Liver (tissue), 9 donors: Measurements from ENCODE around the gene NPIPB2. TPM values are rescaled to one million over a fixed set of nuclear protein-coding genes. Genes with fewer than 3 reads are reported as not detected.
"Not testable (repeated sequence)": the region's sequence is repeated elsewhere in the genome, so short reads cannot be mapped to it uniquely, and the experiment has no call there.

Source experiments
- DNase-seq: peaks from one replicate; pipeline ENCODE4 v3.0.0-alpha.2; 2017; ENCODE audit warnings: low spot score
- H3K27ac ChIP-seq, 2 donors: one replicate each; pipeline ENCODE4 v1.7.0; 2013; ENCODE audit warnings: inconsistent platforms in 2 of 2, low read length in 2 of 2, control low read depth in 1 of 2, low read depth in 1 of 2, mild to moderate bottlenecking in 1 of 2
- H3K27me3 ChIP-seq, 4 donors: one replicate each; pipeline versions ENCODE4 v1.6.1 to v1.7.0; 2013; ENCODE audit warnings: low read length in 3 of 4, inconsistent platforms in 1 of 4, mild to moderate bottlenecking in 1 of 4, moderate library complexity in 1 of 4; ENCODE audit not compliant: control insufficient read depth in 4 of 4, insufficient read depth in 4 of 4
- H3K36me3 ChIP-seq, 4 donors: one replicate each; pipeline versions ENCODE4 v1.6.1 to v1.7.0; 2013; ENCODE audit warnings: low read length in 3 of 4, mild to moderate bottlenecking in 3 of 4, low read depth in 1 of 4, moderate library complexity in 1 of 4; ENCODE audit not compliant: control insufficient read depth in 4 of 4, insufficient read depth in 3 of 4
- H3K4me1 ChIP-seq, 4 donors: one replicate each; pipeline versions ENCODE4 v1.6.1 to v1.7.0; 2013; ENCODE audit warnings: low read length in 3 of 4, mild to moderate bottlenecking in 3 of 4, moderate library complexity in 1 of 4; ENCODE audit not compliant: control insufficient read depth in 4 of 4, insufficient read depth in 4 of 4
- H3K4me3 ChIP-seq, 3 donors: one replicate each; pipeline versions ENCODE4 v1.6.1 to v1.7.0; 2013; ENCODE audit warnings: low read length in 3 of 3, control low read depth in 1 of 3, low read depth in 1 of 3, mild to moderate bottlenecking in 1 of 3
- H3K9ac ChIP-seq, 2 donors: one replicate each; pipeline ENCODE4 v1.7.0; 2013; ENCODE audit warnings: low read length in 2 of 2, mild to moderate bottlenecking in 2 of 2, moderate library complexity in 2 of 2, control low read depth in 1 of 2, low read depth in 1 of 2
- H3K9me3 ChIP-seq, 4 donors: one replicate each; pipeline versions ENCODE4 v1.6.1 to v1.7.0; 2013; ENCODE audit warnings: low read length in 3 of 4; ENCODE audit not compliant: control insufficient read depth in 4 of 4
- EGR1 ChIP-seq, 2 donors: IDR thresholded peaks; 2 replicates each; pipeline ENCODE4 v1.6.1; 2016 to 2018; ENCODE audit warnings: antibody characterized with exemption in 2 of 2, low read depth in 2 of 2
- FOXA1 ChIP-seq: IDR thresholded peaks from 2 replicates; pipeline ENCODE4 v1.6.1; 2016; ENCODE audit warnings: antibody characterized with exemption
- GABPA ChIP-seq, 2 donors: IDR thresholded peaks in 1 of 2; conservative IDR thresholded peaks in 1 of 2; 2 replicates each; pipeline ENCODE4 v1.6.1; 2016; ENCODE audit warnings: antibody characterized with exemption in 2 of 2, mild to moderate bottlenecking in 1 of 2, moderate library complexity in 1 of 2
- HNF4A ChIP-seq, 2 donors: conservative IDR thresholded peaks; 2 replicates each; pipeline ENCODE4 v1.6.1; 2016; ENCODE audit warnings: antibody characterized with exemption in 2 of 2, mild to moderate bottlenecking in 2 of 2
- HNF4G ChIP-seq: IDR thresholded peaks from 2 replicates; pipeline ENCODE4 v1.6.1; 2016; ENCODE audit warnings: antibody characterized with exemption
- JUND ChIP-seq, 2 donors: IDR thresholded peaks; 2 replicates each; pipeline ENCODE4 v1.6.1; 2016; ENCODE audit warnings: antibody characterized with exemption in 2 of 2
- NR2F2 ChIP-seq: IDR thresholded peaks from 2 replicates; pipeline ENCODE4 v1.6.1; 2016; ENCODE audit warnings: antibody characterized with exemption
- RAD21 ChIP-seq, 2 donors: IDR thresholded peaks; 2 replicates each; pipeline ENCODE4 v1.6.1; 2016; ENCODE audit warnings: antibody characterized with exemption in 2 of 2, mild to moderate bottlenecking in 2 of 2
- RXRA ChIP-seq, 2 donors: IDR thresholded peaks; 2 replicates each; pipeline ENCODE4 v1.6.1; 2017 to 2018; ENCODE audit warnings: antibody characterized with exemption in 2 of 2, mild to moderate bottlenecking in 1 of 2
- SP1 ChIP-seq: IDR thresholded peaks from 2 replicates; pipeline ENCODE4 v1.6.1; 2018; ENCODE audit warnings: antibody characterized with exemption, mild to moderate bottlenecking
- TAF1 ChIP-seq: conservative IDR thresholded peaks from 2 replicates; pipeline ENCODE4 v1.6.1; 2016; ENCODE audit warnings: antibody characterized with exemption, mild to moderate bottlenecking
- YY1 ChIP-seq: IDR thresholded peaks from 2 replicates; pipeline ENCODE4 v1.6.1; 2016; ENCODE audit warnings: antibody characterized with exemption, mild to moderate bottlenecking
- WGBS: extraction: QIAGEN DNeasy Blood & Tissue Kit; methylation state at CpG from one replicate; pipeline ENCODE4 v1.1.7; 2013; 5-methylcytosine and 5-hydroxymethylcytosine counted together
- polyA plus RNA-seq, 2 donors: library from polyadenylated mRNA; stranded (reverse) in 1 of 2; unstranded in 1 of 2; fragments of 200-250 nt in 1 of 2; fragments of >200 nt in 1 of 2; fragmentation: Nextera tagmentation in 1 of 2; extraction: Ambion mirVana in 1 of 2; gene quantifications; one replicate each; pipeline versions ENCODE4 v1.2.1 to v1.2.3, GENCODE V29; 2013 to 2015
- total RNA-seq, 2 donors: library from RNA; depleted of rRNA; stranded (reverse); fragments of >200 nt; gene quantifications; one replicate each; pipeline ENCODE4 v1.2.3, GENCODE V29; 2014
- TF ChIP-seq, protein P1 (sequence below): IDR thresholded peaks from 2 replicates; pipeline ENCODE4 v1.6.1; 2016; ENCODE audit warnings: antibody characterized with exemption
- TF ChIP-seq, protein P2 (sequence below): IDR thresholded peaks from 2 replicates; pipeline ENCODE4 v1.6.1; 2016; ENCODE audit warnings: antibody characterized with exemption, mild to moderate bottlenecking
- TF ChIP-seq, protein P3 (sequence below): IDR thresholded peaks from 2 replicates; pipeline ENCODE4 v1.6.1; 2016; ENCODE audit warnings: antibody characterized with exemption
- TF ChIP-seq, protein P4 (sequence below): IDR thresholded peaks from 2 replicates; pipeline ENCODE4 v1.6.1; 2016; ENCODE audit warnings: antibody characterized with exemption
- donor health status: healthy.
- donor health status: healthy.
- donor health status: healthy.
- donor health status: healthy.
- donor health status: healthy.

Gene NPIPB2
- total RNA-seq: 1 to 10 TPM; 3.3 to 4.9 TPM
- polyA plus RNA-seq: 1 to 10 TPM in 1 of 2 donors, under 1 TPM in 1; 0.75 to 3.3 TPM

DNA sequence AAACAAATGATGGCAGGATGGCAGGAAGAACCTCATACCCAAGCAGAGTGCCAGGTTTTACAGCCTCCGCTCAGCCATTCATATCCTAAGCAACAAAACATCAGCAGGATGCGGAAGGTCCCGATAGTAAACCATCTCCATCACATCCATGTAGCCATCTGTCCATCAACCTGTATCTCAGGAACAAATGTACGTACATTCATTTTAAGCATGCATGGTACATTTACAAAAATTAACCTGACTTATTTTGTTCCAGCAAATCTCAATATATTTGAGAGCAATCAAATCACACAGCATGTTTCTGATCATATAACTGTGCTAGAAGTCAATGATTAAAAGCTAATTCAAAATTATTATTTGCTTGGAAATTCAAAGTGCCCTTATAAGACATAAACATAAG is at the start of gene NPIPB2:
NPIPB2 (minus strand) TSS at position 101 of the 400 bp plus-strand sequence; CDS start at position 101, 0 bp downstream.
- WGBS: 97% methylated on average over 3 of the region's 4 CpGs
- not testable (repeated sequence) for H3K9ac ChIP-seq, H3K27me3 ChIP-seq, H3K9me3 ChIP-seq, H3K4me3 ChIP-seq, DNase-seq, H3K36me3 ChIP-seq, H3K4me1 ChIP-seq, H3K27ac ChIP-seq

DNA sequence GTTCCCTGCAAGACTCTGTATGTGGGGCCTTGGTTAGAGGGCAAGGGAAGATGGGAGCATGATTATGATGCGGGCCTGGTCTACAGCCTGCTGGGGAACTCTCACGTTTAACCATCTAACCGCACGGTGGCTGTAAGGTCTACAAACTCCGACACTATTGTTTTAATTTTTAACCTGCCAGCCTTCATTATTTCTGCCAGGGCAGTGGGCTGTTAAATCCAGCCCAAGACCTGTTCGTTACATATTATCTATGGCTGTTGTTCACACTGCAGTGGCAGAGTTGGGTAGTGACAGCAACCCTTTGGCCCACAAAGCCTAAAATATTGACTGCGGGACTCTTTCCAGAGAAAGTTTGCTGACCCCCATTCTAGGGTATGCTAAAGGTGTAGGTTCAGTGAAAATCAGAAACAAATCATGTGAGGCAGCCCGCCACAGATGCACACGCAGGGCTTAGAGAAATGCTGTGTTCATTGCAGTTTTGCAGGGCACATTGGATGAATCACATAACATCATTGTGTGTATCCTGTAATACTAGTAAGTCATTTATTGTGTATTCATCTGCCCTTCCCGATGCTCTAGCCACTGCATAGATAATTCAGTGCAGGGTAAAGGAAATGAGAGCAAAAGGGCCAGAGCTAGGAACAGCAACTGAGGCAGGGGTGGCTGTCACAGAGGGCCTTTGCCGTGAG is 49.0 kb upstream of the NPIPB2 start:
- H3K27ac ChIP-seq: no peak overlapping the region
- 84% methylated on average over 11 of the region's 11 CpGs for WGBS
- no peak overlapping the region for H3K9ac ChIP-seq
- no peak overlapping the region for H3K4me3 ChIP-seq
- DNase-seq: no peak
- H3K36me3 ChIP-seq: no peaks in the 10 kb centered on the region
- no peak for TF ChIP-seq SP1
- TF ChIP-seq HNF4A (conservative IDR thresholded peaks at IDR 0.05): no peak
- no peak for TF ChIP-seq JUND (IDR thresholded peaks at IDR 0.05)
- TF ChIP-seq GABPA (IDR thresholded peaks at IDR 0.05 in 1 of 2, conservative IDR thresholded peaks at IDR 0.05 in 1 of 2): no peak
- no peak for TF ChIP-seq TAF1
- TF ChIP-seq, protein P1, sequence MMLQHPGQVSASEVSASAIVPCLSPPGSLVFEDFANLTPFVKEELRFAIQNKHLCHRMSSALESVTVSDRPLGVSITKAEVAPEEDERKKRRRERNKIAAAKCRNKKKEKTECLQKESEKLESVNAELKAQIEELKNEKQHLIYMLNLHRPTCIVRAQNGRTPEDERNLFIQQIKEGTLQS: no peak
- no peak for TF ChIP-seq RAD21 (IDR thresholded peaks at IDR 0.05)
- TF ChIP-seq NR2F2: no peak
- no peak for TF ChIP-seq YY1
- no peak for TF ChIP-seq RXRA (IDR thresholded peaks at IDR 0.05)
- TF ChIP-seq, protein P2, sequence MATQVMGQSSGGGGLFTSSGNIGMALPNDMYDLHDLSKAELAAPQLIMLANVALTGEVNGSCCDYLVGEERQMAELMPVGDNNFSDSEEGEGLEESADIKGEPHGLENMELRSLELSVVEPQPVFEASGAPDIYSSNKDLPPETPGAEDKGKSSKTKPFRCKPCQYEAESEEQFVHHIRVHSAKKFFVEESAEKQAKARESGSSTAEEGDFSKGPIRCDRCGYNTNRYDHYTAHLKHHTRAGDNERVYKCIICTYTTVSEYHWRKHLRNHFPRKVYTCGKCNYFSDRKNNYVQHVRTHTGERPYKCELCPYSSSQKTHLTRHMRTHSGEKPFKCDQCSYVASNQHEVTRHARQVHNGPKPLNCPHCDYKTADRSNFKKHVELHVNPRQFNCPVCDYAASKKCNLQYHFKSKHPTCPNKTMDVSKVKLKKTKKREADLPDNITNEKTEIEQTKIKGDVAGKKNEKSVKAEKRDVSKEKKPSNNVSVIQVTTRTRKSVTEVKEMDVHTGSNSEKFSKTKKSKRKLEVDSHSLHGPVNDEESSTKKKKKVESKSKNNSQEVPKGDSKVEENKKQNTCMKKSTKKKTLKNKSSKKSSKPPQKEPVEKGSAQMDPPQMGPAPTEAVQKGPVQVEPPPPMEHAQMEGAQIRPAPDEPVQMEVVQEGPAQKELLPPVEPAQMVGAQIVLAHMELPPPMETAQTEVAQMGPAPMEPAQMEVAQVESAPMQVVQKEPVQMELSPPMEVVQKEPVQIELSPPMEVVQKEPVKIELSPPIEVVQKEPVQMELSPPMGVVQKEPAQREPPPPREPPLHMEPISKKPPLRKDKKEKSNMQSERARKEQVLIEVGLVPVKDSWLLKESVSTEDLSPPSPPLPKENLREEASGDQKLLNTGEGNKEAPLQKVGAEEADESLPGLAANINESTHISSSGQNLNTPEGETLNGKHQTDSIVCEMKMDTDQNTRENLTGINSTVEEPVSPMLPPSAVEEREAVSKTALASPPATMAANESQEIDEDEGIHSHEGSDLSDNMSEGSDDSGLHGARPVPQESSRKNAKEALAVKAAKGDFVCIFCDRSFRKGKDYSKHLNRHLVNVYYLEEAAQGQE: no peak
- TF ChIP-seq FOXA1: no peak
- TF ChIP-seq, protein P3, sequence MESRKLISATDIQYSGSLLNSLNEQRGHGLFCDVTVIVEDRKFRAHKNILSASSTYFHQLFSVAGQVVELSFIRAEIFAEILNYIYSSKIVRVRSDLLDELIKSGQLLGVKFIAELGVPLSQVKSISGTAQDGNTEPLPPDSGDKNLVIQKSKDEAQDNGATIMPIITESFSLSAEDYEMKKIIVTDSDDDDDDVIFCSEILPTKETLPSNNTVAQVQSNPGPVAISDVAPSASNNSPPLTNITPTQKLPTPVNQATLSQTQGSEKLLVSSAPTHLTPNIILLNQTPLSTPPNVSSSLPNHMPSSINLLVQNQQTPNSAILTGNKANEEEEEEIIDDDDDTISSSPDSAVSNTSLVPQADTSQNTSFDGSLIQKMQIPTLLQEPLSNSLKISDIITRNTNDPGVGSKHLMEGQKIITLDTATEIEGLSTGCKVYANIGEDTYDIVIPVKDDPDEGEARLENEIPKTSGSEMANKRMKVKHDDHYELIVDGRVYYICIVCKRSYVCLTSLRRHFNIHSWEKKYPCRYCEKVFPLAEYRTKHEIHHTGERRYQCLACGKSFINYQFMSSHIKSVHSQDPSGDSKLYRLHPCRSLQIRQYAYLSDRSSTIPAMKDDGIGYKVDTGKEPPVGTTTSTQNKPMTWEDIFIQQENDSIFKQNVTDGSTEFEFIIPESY: no peak
- TF ChIP-seq, protein P4, sequence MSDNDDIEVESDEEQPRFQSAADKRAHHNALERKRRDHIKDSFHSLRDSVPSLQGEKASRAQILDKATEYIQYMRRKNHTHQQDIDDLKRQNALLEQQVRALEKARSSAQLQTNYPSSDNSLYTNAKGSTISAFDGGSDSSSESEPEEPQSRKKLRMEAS: no peak
- no peak for TF ChIP-seq EGR1 (IDR thresholded peaks at IDR 0.05; ENCODE audit: low read depth in 2 of 2)
- no peak for TF ChIP-seq HNF4G
- H3K4me1 ChIP-seq: no peaks in the 10 kb centered on the region
- no peaks in the 10 kb centered on the region for H3K9me3 ChIP-seq
- H3K27me3 ChIP-seq: no peaks in the 10 kb centered on the region
